Measurements from ENCODE around the gene ATP5PO.
A peak's percentile ranks its signal among the peaks of the same experiment; 100 is the strongest.
"Not testable (repeated sequence)": the region's sequence is repeated elsewhere in the genome, so short reads cannot be mapped to it uniquely, and the experiment has no call there.

ATP5PO gene

GRCh38 chr21:33897739-33898138, 17.9 kb downstream of the ATP5PO start:
- DNase-seq: no peak

GRCh38 chr21:33897098-33897497, 18.5 kb downstream of the ATP5PO start:
- DNase-seq: no peak

- DNase-seq: no peak
Measured at GRCh38 chr21:33896691-33897090, 18.9 kb downstream of the ATP5PO start.

- no peak for DNase-seq
Measured at GRCh38 chr21:33895356-33895755, 20.2 kb downstream of the ATP5PO start.

- DNase-seq: peak; percentile 89
Measured at GRCh38 chr21:33894736-33895288, 20.8 kb downstream of the ATP5PO start.

GRCh38 chr21:33893917-33894316, 21.7 kb downstream of the ATP5PO start:
- DNase-seq: no peak

- DNase-seq: no peak
Measured at GRCh38 chr21:33892853-33893252, 22.8 kb downstream of the ATP5PO start.

- DNase-seq: no peak
Measured at GRCh38 chr21:33890187-33890586, 25.4 kb downstream of the ATP5PO start.

GRCh38 chr21:33886321-33886720, 29.3 kb downstream of the ATP5PO start:
- DNase-seq: no peak

- DNase-seq: no peak
Measured at GRCh38 chr21:33885172-33885514, 30.5 kb downstream of the ATP5PO start.

- DNase-seq: peak; percentile 93
Measured at GRCh38 chr21:33884376-33885171, 31.0 kb downstream of the ATP5PO start.

GRCh38 chr21:33883118-33883517, 32.5 kb downstream of the ATP5PO start:
- DNase-seq: no peak

GRCh38 chr21:33881689-33882440, 33.7 kb downstream of the ATP5PO start:
- DNase-seq: no peak

- no peak for DNase-seq
Measured at GRCh38 chr21:33880626-33881025, 35.0 kb downstream of the ATP5PO start.

GRCh38 chr21:33878824-33879223, 36.8 kb downstream of the ATP5PO start:
- no peak for DNase-seq

GRCh38 chr21:33875026-33875695, 40.4 kb downstream of the ATP5PO start:
- DNase-seq: no peak

GRCh38 chr21:33874161-33874560, 41.4 kb downstream of the ATP5PO start:
- no peak for DNase-seq

GRCh38 chr21:33872881-33873515, 42.6 kb downstream of the ATP5PO start:
- no peak for DNase-seq

- DNase-seq: no peak
Measured at GRCh38 chr21:33871171-33871570, 44.4 kb downstream of the ATP5PO start.

- no peak for DNase-seq
Measured at GRCh38 chr21:33870768-33871167, 44.8 kb downstream of the ATP5PO start.

GRCh38 chr21:33869873-33870272, 45.7 kb downstream of the ATP5PO start:
- no peak for DNase-seq

- DNase-seq: not testable (repeated sequence)
Measured at GRCh38 chr21:33867868-33868267, 47.7 kb downstream of the ATP5PO start.

- DNase-seq: peak; percentile 50
Measured at GRCh38 chr21:33866826-33867225, 48.8 kb downstream of the ATP5PO start.
